Midbrain (tissue), 1 donor: ENCODE results near the gene UBE2C.

ENCODE experiments used
- DNase-seq: peaks from one replicate; lab custom pipeline; 2025; lab: John Stamatoyannopoulos, UW

The UBE2C gene

GRCh38 chr20:45833030-45833882 lies 20.8 kb downstream of the UBE2C start, which contains the start of gene SNX21:
Gene SNX21 (plus strand): TSS chr20:45833799. CDS start chr20:45833920, 121 bp downstream.
- peak; percentile 73 for DNase-seq

- DNase-seq: peak; percentile 67
Observed at GRCh38 chr20:45833883-45834796, 21.7 kb downstream of the UBE2C start.

- no peak for DNase-seq
Observed at GRCh38 chr20:45834797-45835161, 22.3 kb downstream of the UBE2C start.

GRCh38 chr20:45835329-45835765 lies 22.9 kb downstream of the UBE2C start:
- DNase-seq: no peak

- DNase-seq: no peak
Observed at GRCh38 chr20:45835825-45836224, 23.4 kb downstream of the UBE2C start.

GRCh38 chr20:45836841-45837240 lies 24.4 kb downstream of the UBE2C start:
- no peak for DNase-seq

GRCh38 chr20:45840700-45841198 lies 28.3 kb downstream of the UBE2C start:
- DNase-seq: no peak

GRCh38 chr20:45841407-45842129 lies 29.1 kb downstream of the UBE2C start:
- no peak for DNase-seq

GRCh38 chr20:45842169-45842812 lies 29.8 kb downstream of the UBE2C start:
- no peak for DNase-seq

- no peak for DNase-seq
Observed at GRCh38 chr20:45843506-45843905, 31.1 kb downstream of the UBE2C start.

GRCh38 chr20:45845452-45845851 lies 33.0 kb downstream of the UBE2C start:
- no peak for DNase-seq

GRCh38 chr20:45848421-45848820 lies 36.0 kb downstream of the UBE2C start:
- no peak for DNase-seq

- no peak for DNase-seq
Observed at GRCh38 chr20:45848969-45849582, 36.6 kb downstream of the UBE2C start.

GRCh38 chr20:45850238-45850637 lies 37.8 kb downstream of the UBE2C start:
- DNase-seq: no peak

- DNase-seq: no peak
Observed at GRCh38 chr20:45850926-45851325, 38.5 kb downstream of the UBE2C start.

GRCh38 chr20:45851501-45851900 lies 39.1 kb downstream of the UBE2C start:
- no peak for DNase-seq

GRCh38 chr20:45852326-45852725 lies 39.9 kb downstream of the UBE2C start:
- DNase-seq: no peak

- no peak for DNase-seq
Observed at GRCh38 chr20:45853484-45853883, 41.0 kb downstream of the UBE2C start.

- peak; percentile 99 for DNase-seq
Observed at GRCh38 chr20:45857114-45857881, 44.9 kb downstream of the UBE2C start, which contains the start of the genes ACOT8 and ZSWIM3. Gene ACOT8 (minus strand): TSS chr20:45857392. CDS start chr20:45857315, 77 bp downstream. Gene ZSWIM3 (plus strand): TSS chr20:45857614. CDS start chr20:45857826, 212 bp downstream.

GRCh38 chr20:45857882-45858216 lies 45.4 kb downstream of the UBE2C start:
- no peak for DNase-seq
